Measurements from ENCODE around the gene LDB2.

- TF ChIP-seq NFRKB (IDR thresholded peaks at IDR 0.05) (no peak), SUZ12 (IDR thresholded peaks at IDR 0.05) (no peak), ELF4 (IDR thresholded peaks at IDR 0.05) (no peak), CTBP1 (IDR thresholded peaks at IDR 0.05; ENCODE audit: borderline replicate concordance) (no peak), FOXM1 (IDR thresholded peaks at IDR 0.05; ENCODE audit: borderline replicate concordance) (no peak)
These were observed 1.3 kb downstream of the LDB2 start for GRCh38 chr4:16896881-16897750.
